HepG2 (cell line): ENCODE results near the gene FKBP14. TPM values are rescaled to one million over a fixed set of nuclear protein-coding genes. Genes with fewer than 3 reads are reported as not detected.

Experiments
- ATAC-seq: fragments of 200-7000 bp; cut with Tn5 transposase; 3 replicates; pipeline ENCODE4 v1.9.1; 2020; ENCODE audit warnings: mild to moderate bottlenecking, moderate library complexity
- BruUV-seq: library from RNA; stranded (reverse); fragments of 400-500 nt; replicated peaks from 2 replicates; lab custom pipeline; 2021; lab: Mats Ljungman, UMichigan
- CTCF ChIA-PET: fragments of 300-600 bp; formaldehyde crosslinking; extraction: SDS; loops from one replicate; lab custom pipeline; 2021; ENCODE audit warnings: low total read pairs, inconsistent platforms, low intra/inter-chr PET ratio; lab: Yijun Ruan, JAX
- POLR2A ChIA-PET: fragments of 350-600 bp; sonication (Branson Sonifier 250); formaldehyde crosslinking; loops from one replicate; lab custom pipeline; 2020; ENCODE audit warnings: antibody characterized with exemption, inconsistent platforms; lab: Yijun Ruan, JAX
- DNase-seq: peaks from one replicate; pipeline ENCODE4 v3.0.0-alpha.2; 2015; ENCODE audit warnings: low spot score
- FAIRE-seq: peaks from 3 replicates; lab custom pipeline; 2011; peaks lifted over from hg19 to GRCh38; lab: Jason Lieb, UNC
- H2AFZ ChIP-seq: one replicate; pipeline ENCODE4 v1.6.1; 2011; ENCODE audit warnings: low read length, inconsistent platforms
- H3K27ac ChIP-seq: fragments of 300-600 bp; 3 replicates; pipeline ENCODE4 v1.8.0; 2011; ENCODE audit warnings: mixed run types, mild to moderate bottlenecking, mixed read lengths, low read length, inconsistent platforms; ENCODE audit not compliant: insufficient read depth; ENCODE audit errors: extremely low read length
- H3K27me3 ChIP-seq, 2 experiments: fragments of 200-600 bp in 1 of 2; 2 replicates in 1 of 2; 3 replicates in 1 of 2; pipeline versions ENCODE4 v1.6.0 to v1.8.0; 2011; ENCODE audit warnings: low read length in 2 of 2, mild to moderate bottlenecking in 2 of 2, moderate library complexity in 2 of 2, inconsistent platforms in 1 of 2; ENCODE audit not compliant: insufficient read depth in 2 of 2, control insufficient read depth in 1 of 2
- H3K36me3 ChIP-seq, 2 experiments: fragments of 200-600 bp in 1 of 2; replicated peaks in 1 of 2; 2 replicates in 1 of 2; 3 replicates in 1 of 2; pipeline versions ENCODE4 v1.5.1 to v1.8.0; 2011; ENCODE audit warnings: low read length in 2 of 2, inconsistent platforms in 1 of 2; ENCODE audit not compliant: insufficient read depth in 2 of 2, control insufficient read depth in 1 of 2
- H3K4me1 ChIP-seq: 2 replicates; pipeline ENCODE4 v1.5.1; 2012; ENCODE audit warnings: low read length, inconsistent platforms; ENCODE audit not compliant: insufficient read depth
- H3K4me2 ChIP-seq: 2 replicates; pipeline ENCODE4 v1.6.0; 2011; ENCODE audit warnings: low read depth, low read length, inconsistent platforms
- H3K4me3 ChIP-seq, 3 experiments: fragments of 200-600 bp in 1 of 3; sonication (generic), shearing (Covaris generic) in 1 of 3; replicated peaks in 1 of 3; 2 replicates each; pipeline ENCODE4 v1.5.1; 2011 to 2016; ENCODE audit warnings: low read length in 3 of 3, inconsistent platforms in 2 of 3, low read depth in 2 of 3, mild to moderate bottlenecking in 2 of 3, control low read depth in 1 of 3, mixed read lengths in 1 of 3; ENCODE audit not compliant: insufficient read depth in 1 of 3
- H3K79me2 ChIP-seq: one replicate; pipeline ENCODE4 v1.6.1; 2011; ENCODE audit warnings: low read length, inconsistent platforms; ENCODE audit not compliant: insufficient read depth
- H3K9ac ChIP-seq: 2 replicates; pipeline ENCODE4 v1.6.0; 2011; ENCODE audit warnings: mild to moderate bottlenecking, low read depth, low read length, inconsistent platforms; ENCODE audit not compliant: insufficient read depth
- H3K9me3 ChIP-seq: 2 replicates; pipeline ENCODE4 v1.5.1; 2012; ENCODE audit warnings: mild to moderate bottlenecking, low read length
- H4K20me1 ChIP-seq: 2 replicates; pipeline ENCODE4 v1.6.0; 2011; ENCODE audit warnings: inconsistent platforms, mild to moderate bottlenecking, low read length, moderate library complexity; ENCODE audit not compliant: insufficient read depth
- ATM ChIP-seq: fragments of 450-650 bp; IDR thresholded peaks from 2 replicates; pipeline ENCODE4 v1.7.1; 2017; ENCODE audit warnings: mild to moderate bottlenecking, borderline replicate concordance
- ELF3 ChIP-seq: IDR thresholded peaks from 2 replicates; pipeline ENCODE4 v1.6.1; 2016; ENCODE audit warnings: missing genetic modification reagents, missing compliant biosample characterization
- ESRRA ChIP-seq: sonication (generic); formaldehyde crosslinking; IDR thresholded peaks from 2 replicates; pipeline ENCODE4 v1.5.1; 2020; ENCODE audit warnings: mild to moderate bottlenecking, low read depth, missing genetic modification reagents
- HIVEP1 ChIP-seq: sonication (generic); formaldehyde crosslinking; IDR thresholded peaks from 2 replicates; pipeline ENCODE4 v1.4.0; 2020; ENCODE audit warnings: mild to moderate bottlenecking, missing genetic modification reagents
- THAP11 ChIP-seq: IDR thresholded peaks from 2 replicates; pipeline ENCODE4 v1.6.1; 2016; ENCODE audit warnings: missing biosample characterization, missing genetic modification reagents
- ZNF629 ChIP-seq: sonication (generic); formaldehyde crosslinking; conservative IDR thresholded peaks from 2 replicates; pipeline ENCODE4 v1.5.0; 2020; ENCODE audit warnings: missing genetic modification reagents
- WGBS: methylation state at CpG from one replicate; pipeline ENCODE4 v1.1.6; 2017; ENCODE audit warnings: low lambda C conversion rate; 5-methylcytosine and 5-hydroxymethylcytosine counted together
- in situ Hi-C: cut with HindIII; loops from 2 replicates; pipeline ENCODE4 v1.10.0; 2017; ENCODE audit warnings: low pct_unique_long_range_greater_than_20kb; ENCODE audit not compliant: extremely low pct_ligation_motif_present
- intact Hi-C: fragments of 100-400 bp; cut with micrococcal nuclease; formaldehyde crosslinking; loops from one replicate; pipeline ENCODE4 v1.10.0; 2022; ENCODE audit not compliant: unreplicated experiment
- polyA plus RNA-seq, 8 experiments: library from polyadenylated mRNA; depleted of rRNA in 3 of 8; stranded (reverse) in 7 of 8; unstranded in 1 of 8; fragments of >200 nt; fragmentation: Illumina TruSeq in 4 of 8; extraction: Trizol in 4 of 8; gene quantifications; 2 replicates each; pipeline versions ENCODE4 v1.2.1 to v1.2.3, GENCODE V29; 2011 to 2016; ENCODE audit warnings: low read depth in 4 of 8, missing spikeins in 1 of 8, mixed read lengths in 1 of 8; ENCODE audit not compliant: insufficient read depth in 1 of 8
- total RNA-seq, 5 experiments: library from RNA; depleted of rRNA; stranded (reverse); fragments of >200 nt; fragmentation: Illumina TruSeq; extraction: Trizol; gene quantifications; 2 replicates each; pipeline ENCODE4 v1.2.3, GENCODE V29; 2016; ENCODE audit warnings: low read depth in 1 of 5
- TF ChIP-seq, protein P1 (sequence below): sonication (generic); formaldehyde crosslinking; IDR thresholded peaks from 2 replicates; pipeline ENCODE4 v1.4.0; 2020; ENCODE audit warnings: missing genetic modification reagents, borderline replicate concordance
- TF ChIP-seq, protein P2 (sequence below): sonication (generic); formaldehyde crosslinking; IDR thresholded peaks from 2 replicates; pipeline ENCODE4 v1.4.0; 2020; ENCODE audit warnings: missing genetic modification reagents, borderline replicate concordance

The FKBP14 gene
- total and polyA plus RNA-seq, 2 of the 13 experiments (the other 11 are each of a cell fraction or from before 2014, with no cell fraction given): 20.0 to 32.3 TPM

DNA sequence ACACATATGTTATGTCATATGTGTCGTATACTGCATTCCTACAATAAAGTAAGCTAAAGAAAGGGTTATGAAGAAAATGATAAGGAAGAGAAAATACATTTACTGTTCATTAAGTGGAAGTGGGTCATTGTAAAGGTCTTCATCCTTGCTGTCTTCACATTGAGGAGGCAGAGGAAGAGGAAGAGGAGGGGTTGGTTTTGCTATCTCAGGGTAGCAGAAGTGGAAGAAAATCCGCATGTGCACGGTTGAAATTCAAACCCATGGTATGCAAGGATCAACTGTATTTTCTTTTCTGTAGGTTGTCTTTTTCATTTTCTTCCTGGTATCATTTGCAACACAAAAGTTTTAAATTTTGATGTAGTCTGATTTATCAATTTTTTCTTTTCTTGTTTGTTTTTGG, 8.0 kb upstream of the FKBP14 start (continued):
- TF ChIP-seq THAP11 (CRISPR knock-in tag) (no peak), ATM (no peak), ESRRA (CRISPR knock-in tag) (no peak)

- ChIA-PET CTCF (no interaction called here), POLR2A (no interaction called here)
- Histone ChIP-seq H3K4me2 (no peak overlapping the region), H3K4me3 (no peak overlapping the region), H3K27me3 (no peaks in the 10 kb centered on the region), H3K9ac (no peak overlapping the region), H3K4me1 (peaks cover 58% of the 10 kb centered on the region), H3K27ac (no peak overlapping the region), H3K79me2 (peaks cover 72% of the 10 kb centered on the region), H3K36me3 (peaks cover 0 to 12% of the 10 kb centered on the region in 2 experiments; a peak in 1 of 5 replicates), H4K20me1 (peaks cover 25% of the 10 kb centered on the region), H3K9me3 (no peaks in the 10 kb centered on the region), H2AFZ (no peak overlapping the region)
- DNase-seq (no peak), ATAC-seq (no peak), FAIRE-seq (no peak)
- in situ Hi-C loops (no loop called here), intact Hi-C loops (no loop called here)
- WGBS: 66% methylated on average over 4 of the region's 4 CpGs
- BruUV-seq: no TSS peak
- TF ChIP-seq ZNF629 (CRISPR knock-in tag) (peak; percentile 82), HIVEP1 (CRISPR knock-in tag) (no peak), ELF3 (no peak)
- TF ChIP-seq, protein P1, sequence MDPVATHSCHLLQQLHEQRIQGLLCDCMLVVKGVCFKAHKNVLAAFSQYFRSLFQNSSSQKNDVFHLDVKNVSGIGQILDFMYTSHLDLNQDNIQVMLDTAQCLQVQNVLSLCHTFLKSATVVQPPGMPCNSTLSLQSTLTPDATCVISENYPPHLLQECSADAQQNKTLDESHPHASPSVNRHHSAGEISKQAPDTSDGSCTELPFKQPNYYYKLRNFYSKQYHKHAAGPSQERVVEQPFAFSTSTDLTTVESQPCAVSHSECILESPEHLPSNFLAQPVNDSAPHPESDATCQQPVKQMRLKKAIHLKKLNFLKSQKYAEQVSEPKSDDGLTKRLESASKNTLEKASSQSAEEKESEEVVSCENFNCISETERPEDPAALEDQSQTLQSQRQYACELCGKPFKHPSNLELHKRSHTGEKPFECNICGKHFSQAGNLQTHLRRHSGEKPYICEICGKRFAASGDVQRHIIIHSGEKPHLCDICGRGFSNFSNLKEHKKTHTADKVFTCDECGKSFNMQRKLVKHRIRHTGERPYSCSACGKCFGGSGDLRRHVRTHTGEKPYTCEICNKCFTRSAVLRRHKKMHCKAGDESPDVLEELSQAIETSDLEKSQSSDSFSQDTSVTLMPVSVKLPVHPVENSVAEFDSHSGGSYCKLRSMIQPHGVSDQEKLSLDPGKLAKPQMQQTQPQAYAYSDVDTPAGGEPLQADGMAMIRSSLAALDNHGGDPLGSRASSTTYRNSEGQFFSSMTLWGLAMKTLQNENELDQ (CRISPR knock-in tag): no peak
- TF ChIP-seq, protein P2, sequence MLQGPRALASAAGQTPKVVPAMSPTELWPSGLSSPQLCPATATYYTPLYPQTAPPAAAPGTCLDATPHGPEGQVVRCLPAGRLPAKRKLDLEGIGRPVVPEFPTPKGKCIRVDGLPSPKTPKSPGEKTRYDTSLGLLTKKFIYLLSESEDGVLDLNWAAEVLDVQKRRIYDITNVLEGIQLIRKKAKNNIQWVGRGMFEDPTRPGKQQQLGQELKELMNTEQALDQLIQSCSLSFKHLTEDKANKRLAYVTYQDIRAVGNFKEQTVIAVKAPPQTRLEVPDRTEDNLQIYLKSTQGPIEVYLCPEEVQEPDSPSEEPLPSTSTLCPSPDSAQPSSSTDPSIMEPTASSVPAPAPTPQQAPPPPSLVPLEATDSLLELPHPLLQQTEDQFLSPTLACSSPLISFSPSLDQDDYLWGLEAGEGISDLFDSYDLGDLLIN: no peak
These were observed 6.0 kb upstream of the FKBP14 start for GRCh38 chr7:30032310-30033125.
